Measurements from ENCODE around the gene COBLL1.
"Not testable (repeated sequence)": the region's sequence is repeated elsewhere in the genome, so short reads cannot be mapped to it uniquely, and the experiment has no call there.

Gene COBLL1

GRCh38 chr2:164841719-164842623 is at the start of gene COBLL1:
Gene COBLL1, minus strand, starts transcription at chr2:164841823. Its CDS starts 627 bp downstream, at chr2:164841196.
- DNase-seq (ENCODE audit: low spot score) = no peak

- no peak for DNase-seq (ENCODE audit: low spot score)
These were observed 48.9 kb upstream of the COBLL1 start for GRCh38 chr2:164890544-164890943.

- DNase-seq (ENCODE audit: low spot score) = no peak
These were observed 47.0 kb upstream of the COBLL1 start for GRCh38 chr2:164888592-164888991.

GRCh38 chr2:164887434-164888144 is 46.0 kb upstream of the COBLL1 start:
- no peak for DNase-seq (ENCODE audit: low spot score)

- no peak for DNase-seq (ENCODE audit: low spot score)
These were observed 40.7 kb upstream of the COBLL1 start for GRCh38 chr2:164882276-164882675.

GRCh38 chr2:164881524-164881923 is 39.9 kb upstream of the COBLL1 start:
- DNase-seq (ENCODE audit: low spot score) = no peak

GRCh38 chr2:164879901-164880535 is 38.4 kb upstream of the COBLL1 start:
- DNase-seq (ENCODE audit: low spot score) = no peak

GRCh38 chr2:164877927-164878326 is 36.3 kb upstream of the COBLL1 start:
- no peak for DNase-seq (ENCODE audit: low spot score)

GRCh38 chr2:164877169-164877568 is 35.5 kb upstream of the COBLL1 start:
- DNase-seq (ENCODE audit: low spot score) = no peak

GRCh38 chr2:164875334-164876205 is 33.9 kb upstream of the COBLL1 start:
- no peak for DNase-seq (ENCODE audit: low spot score)

- DNase-seq (ENCODE audit: low spot score) = no peak
These were observed 31.7 kb upstream of the COBLL1 start for GRCh38 chr2:164873210-164873908.

GRCh38 chr2:164871404-164871803 is 29.8 kb upstream of the COBLL1 start:
- DNase-seq (ENCODE audit: low spot score) = no peak

- no peak for DNase-seq (ENCODE audit: low spot score)
These were observed 27.8 kb upstream of the COBLL1 start for GRCh38 chr2:164869420-164869772.

GRCh38 chr2:164868563-164869419 is 27.2 kb upstream of the COBLL1 start:
- DNase-seq (ENCODE audit: low spot score) = no peak

GRCh38 chr2:164867779-164868397 is 26.3 kb upstream of the COBLL1 start:
- DNase-seq (ENCODE audit: low spot score) = no peak

GRCh38 chr2:164866381-164866780 is 24.8 kb upstream of the COBLL1 start:
- DNase-seq (ENCODE audit: low spot score) = not testable (repeated sequence)

GRCh38 chr2:164860694-164861042 is 19.0 kb upstream of the COBLL1 start:
- DNase-seq (ENCODE audit: low spot score) = no peak

GRCh38 chr2:164859906-164860693 is 18.5 kb upstream of the COBLL1 start:
- not testable (repeated sequence) for DNase-seq (ENCODE audit: low spot score)

- DNase-seq (ENCODE audit: low spot score) = no peak
These were observed 17.7 kb upstream of the COBLL1 start for GRCh38 chr2:164859251-164859818.
